ENCODE data around the gene PDE1A.

The PDE1A gene

DNA sequence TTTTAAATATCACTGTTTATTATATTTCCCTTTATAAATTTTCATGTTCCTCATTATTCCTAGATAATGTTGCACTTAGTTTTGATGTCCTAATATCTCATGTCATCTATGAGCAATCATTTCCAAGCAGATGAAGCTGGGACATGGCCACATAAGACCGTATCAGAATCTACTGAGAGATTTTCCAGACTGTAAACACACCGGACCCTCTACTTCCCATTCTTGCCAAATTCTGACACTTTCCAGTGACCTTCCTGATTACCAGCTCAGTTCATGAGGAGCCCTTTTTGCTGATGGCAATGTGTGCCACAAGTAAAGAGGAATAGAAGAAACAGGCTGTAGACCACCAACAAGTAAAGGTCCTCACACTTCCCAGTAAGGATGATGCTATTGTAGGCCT lies 20.3 kb upstream of the PDE1A start:
- TF ChIP-seq, protein P1, sequence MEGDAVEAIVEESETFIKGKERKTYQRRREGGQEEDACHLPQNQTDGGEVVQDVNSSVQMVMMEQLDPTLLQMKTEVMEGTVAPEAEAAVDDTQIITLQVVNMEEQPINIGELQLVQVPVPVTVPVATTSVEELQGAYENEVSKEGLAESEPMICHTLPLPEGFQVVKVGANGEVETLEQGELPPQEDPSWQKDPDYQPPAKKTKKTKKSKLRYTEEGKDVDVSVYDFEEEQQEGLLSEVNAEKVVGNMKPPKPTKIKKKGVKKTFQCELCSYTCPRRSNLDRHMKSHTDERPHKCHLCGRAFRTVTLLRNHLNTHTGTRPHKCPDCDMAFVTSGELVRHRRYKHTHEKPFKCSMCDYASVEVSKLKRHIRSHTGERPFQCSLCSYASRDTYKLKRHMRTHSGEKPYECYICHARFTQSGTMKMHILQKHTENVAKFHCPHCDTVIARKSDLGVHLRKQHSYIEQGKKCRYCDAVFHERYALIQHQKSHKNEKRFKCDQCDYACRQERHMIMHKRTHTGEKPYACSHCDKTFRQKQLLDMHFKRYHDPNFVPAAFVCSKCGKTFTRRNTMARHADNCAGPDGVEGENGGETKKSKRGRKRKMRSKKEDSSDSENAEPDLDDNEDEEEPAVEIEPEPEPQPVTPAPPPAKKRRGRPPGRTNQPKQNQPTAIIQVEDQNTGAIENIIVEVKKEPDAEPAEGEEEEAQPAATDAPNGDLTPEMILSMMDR (IDR thresholded peaks at IDR 0.05; ENCODE audit: control insufficient read depth, extremely low read depth, insufficient read depth): no peak
- DNase-seq (ENCODE audit: low read depth): no peak
- H3K4me3 ChIP-seq (ENCODE audit: low read depth, low read length): no peak overlapping the region

DNA sequence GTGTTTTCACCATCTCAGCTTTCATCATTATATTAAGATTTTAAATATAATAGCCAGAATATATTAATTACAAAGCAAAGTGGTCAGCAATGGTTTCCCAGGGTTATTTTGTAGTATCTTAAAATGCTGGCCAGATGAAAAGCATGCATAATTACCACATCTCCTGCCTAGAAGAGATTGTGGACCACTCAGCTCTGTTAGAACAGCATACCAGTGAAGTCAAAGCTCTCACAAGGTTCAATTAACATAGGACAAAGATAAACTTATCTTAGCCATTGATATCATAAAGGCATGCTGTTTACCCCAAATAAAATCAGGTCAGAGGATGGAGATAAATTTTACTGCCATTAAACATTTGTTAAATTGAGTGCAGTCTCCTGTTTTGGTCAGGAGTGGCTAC lies 19.3 kb upstream of the PDE1A start:
- no peak overlapping the region for H3K4me3 ChIP-seq (ENCODE audit: low read depth, low read length)
- no peak for DNase-seq (ENCODE audit: low read depth)
- TF ChIP-seq, protein P1 (IDR thresholded peaks at IDR 0.05; ENCODE audit: control insufficient read depth, extremely low read depth, insufficient read depth): no peak

DNA sequence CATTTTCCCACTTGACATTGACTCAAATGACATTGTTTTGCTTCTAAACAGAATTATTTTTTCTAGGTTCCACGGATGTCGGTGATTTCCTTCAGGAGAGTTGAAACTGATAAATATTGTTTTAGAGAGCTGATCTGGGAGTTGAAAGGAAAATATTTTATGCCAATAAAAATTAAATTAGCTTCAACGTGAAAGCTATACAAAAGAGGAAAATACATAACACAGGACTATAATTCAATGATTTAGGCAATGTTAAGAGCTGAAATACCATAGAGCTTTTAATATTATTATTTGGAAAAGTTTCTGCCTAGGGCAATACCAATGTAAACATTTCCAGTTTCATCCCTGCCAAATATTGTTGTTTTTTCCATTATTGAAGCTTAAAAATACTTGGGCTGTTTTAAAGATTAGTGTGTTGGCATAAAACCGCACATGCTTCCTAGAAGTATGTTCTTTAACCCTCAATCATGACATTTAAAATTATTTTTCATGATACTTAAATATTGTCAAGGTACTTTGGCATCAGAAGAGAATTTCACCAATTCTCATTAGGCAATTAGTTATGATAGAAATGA lies 18.6 kb upstream of the PDE1A start:
- TF ChIP-seq, protein P1 (IDR thresholded peaks at IDR 0.05; ENCODE audit: control insufficient read depth, extremely low read depth, insufficient read depth): no peak
- H3K4me3 ChIP-seq (ENCODE audit: low read depth, low read length): no peak overlapping the region
- DNase-seq (ENCODE audit: low read depth): no peak

DNA sequence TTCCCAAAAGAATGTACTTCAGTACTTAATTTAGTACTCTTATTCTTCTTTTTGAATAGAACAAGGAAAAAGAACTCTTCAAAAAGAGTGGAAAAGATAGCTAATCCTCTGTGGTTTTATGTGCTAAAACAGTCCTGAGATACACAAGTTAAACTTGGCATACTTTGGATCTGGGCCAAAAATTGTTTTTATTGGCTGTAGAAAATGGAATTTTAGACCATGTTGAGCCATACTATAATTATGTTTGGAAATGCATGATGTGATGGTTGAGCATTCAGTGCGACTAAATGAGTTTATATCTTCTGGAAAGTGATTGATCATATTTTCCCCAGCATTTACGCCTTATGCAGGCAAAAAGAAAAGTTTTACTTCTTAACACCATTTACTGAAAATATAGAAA lies 18.0 kb upstream of the PDE1A start:
- H3K4me3 ChIP-seq (ENCODE audit: low read depth, low read length): no peak overlapping the region
- DNase-seq (ENCODE audit: low read depth): no peak
- TF ChIP-seq, protein P1 (IDR thresholded peaks at IDR 0.05; ENCODE audit: control insufficient read depth, extremely low read depth, insufficient read depth): no peak

DNA sequence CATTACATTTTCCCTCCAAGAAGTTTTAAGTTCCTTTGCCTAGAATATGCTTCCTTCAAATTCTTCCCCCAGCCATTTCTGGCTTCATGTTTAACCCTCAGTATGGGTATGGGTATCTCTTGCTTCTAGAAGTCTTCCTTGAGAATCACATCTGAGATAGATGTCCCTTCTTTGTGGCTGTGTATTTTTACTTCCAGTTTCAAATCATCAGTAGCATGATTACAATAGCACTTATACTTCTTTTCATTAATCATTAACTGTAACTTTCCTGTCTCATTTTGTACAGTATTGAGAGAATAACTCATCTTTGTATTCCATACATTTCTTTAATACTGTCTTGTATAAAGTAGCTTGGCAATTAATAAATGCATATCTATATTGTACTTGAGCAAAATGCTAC lies 17.3 kb upstream of the PDE1A start:
- H3K4me3 ChIP-seq (ENCODE audit: low read depth, low read length): no peak overlapping the region
- no peak for DNase-seq (ENCODE audit: low read depth)
- TF ChIP-seq, protein P1 (IDR thresholded peaks at IDR 0.05; ENCODE audit: control insufficient read depth, extremely low read depth, insufficient read depth): no peak

DNA sequence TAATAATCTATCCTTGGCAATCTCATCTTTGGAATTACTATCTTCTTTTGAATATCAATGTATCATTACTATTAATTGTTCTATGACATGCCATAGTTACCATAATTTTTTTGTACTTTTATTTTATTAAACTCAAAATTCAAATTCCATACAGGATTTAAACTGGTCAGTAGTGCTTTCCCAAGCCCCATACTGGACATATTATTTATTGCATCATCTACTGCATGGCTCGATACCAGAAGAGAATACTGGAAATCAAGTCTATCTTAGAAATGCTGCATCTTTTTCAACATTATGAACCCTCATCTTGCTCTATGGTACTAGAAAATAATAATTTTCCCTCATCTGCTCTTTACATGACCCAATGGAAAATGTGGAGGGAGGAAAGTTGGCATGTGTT lies 9.4 kb upstream of the PDE1A start:
- DNase-seq (ENCODE audit: low read depth): no peak
- no peak overlapping the region for H3K4me3 ChIP-seq (ENCODE audit: low read depth, low read length)
- TF ChIP-seq, protein P1 (IDR thresholded peaks at IDR 0.05; ENCODE audit: control insufficient read depth, extremely low read depth, insufficient read depth): no peak

DNA sequence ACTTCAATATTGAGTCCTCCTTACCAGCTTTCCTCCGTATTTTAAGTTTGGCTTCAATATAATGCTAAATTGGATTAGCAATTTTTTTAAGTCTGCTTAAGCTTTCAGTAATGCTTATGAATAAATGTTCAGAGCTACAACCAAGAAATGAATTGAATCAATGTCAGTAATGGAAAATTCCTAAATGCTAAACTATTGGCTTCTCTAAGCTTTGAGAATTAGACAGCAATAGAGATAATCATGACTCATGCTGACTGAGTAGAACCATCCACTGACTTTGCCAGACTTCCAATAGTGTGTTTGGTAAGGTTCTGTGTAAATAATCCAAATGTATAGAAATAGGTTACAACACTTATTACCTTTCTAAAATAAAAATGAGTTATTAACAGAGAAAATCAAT lies 8.9 kb upstream of the PDE1A start:
- TF ChIP-seq, protein P1 (IDR thresholded peaks at IDR 0.05; ENCODE audit: control insufficient read depth, extremely low read depth, insufficient read depth): no peak
- no peak overlapping the region for H3K4me3 ChIP-seq (ENCODE audit: low read depth, low read length)
- DNase-seq (ENCODE audit: low read depth): no peak

All from LNCaP clone FGC (cell line).